T-helper 2 cell (primary cell): ENCODE data around the gene TLNRD1.

Experiments used
- DNase-seq, 5 experiments: peaks; one replicate each; pipeline versions ENCODE4 v3.0.0 to v3.0.0-alpha.2; 2012 to 2022

Gene TLNRD1

DNA sequence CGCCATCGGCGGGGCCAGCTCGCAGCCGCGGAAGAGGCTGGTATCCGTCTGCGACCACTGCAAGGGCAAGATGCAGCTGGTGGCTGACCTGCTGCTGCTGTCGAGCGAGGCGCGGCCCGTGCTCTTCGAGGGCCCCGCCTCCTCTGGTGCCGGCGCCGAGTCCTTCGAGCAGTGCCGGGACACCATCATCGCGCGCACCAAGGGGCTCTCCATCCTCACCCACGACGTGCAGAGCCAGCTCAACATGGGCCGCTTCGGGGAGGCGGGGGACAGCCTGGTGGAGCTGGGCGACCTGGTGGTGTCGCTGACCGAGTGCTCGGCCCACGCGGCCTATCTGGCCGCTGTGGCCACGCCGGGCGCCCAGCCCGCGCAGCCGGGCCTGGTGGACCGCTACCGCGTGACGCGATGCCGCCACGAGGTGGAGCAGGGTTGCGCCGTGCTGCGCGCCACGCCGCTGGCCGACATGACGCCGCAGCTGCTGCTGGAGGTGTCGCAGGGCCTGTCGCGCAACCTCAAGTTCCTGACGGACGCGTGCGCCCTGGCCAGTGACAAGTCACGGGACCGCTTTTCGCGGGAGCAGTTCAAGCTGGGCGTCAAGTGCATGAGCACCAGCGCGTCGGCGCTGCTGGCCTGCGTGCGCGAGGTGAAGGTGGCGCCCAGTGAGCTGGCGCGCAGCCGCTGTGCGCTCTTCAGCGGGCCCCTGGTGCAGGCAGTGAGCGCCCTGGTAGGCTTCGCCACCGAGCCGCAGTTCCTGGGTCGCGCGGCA is 1.8 kb downstream of the TLNRD1 start:
- DNase-seq: peak in 1 of 5 experiments; percentile 48

DNA sequence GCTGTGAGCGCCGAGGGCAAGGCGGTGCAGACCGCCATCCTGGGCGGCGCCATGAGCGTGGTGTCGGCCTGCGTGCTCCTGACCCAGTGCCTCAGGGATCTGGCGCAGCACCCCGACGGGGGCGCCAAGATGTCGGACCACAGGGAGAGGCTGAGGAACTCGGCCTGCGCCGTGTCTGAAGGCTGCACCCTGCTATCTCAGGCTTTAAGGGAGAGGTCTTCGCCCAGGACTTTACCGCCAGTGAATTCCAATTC is 2.3 kb downstream of the TLNRD1 start:
- no peak for DNase-seq

DNA sequence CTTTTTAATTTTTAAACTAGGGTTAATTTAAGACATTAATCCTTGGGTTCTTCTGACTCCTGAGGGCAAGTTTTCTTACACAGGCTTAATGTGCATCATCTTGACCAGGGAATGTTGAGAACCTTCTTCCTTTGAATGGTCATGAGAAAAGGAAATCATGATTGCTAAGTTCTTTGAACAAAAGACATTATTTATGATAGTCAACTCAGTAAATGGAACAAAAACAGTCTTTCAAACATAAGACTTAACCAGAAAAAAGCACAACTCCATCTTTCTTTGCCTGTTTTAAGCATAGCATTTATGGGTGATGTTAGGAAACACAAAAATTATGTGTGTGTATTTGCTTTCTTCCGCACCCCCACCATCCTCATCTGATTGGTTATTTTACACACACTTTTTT is 5.4 kb downstream of the TLNRD1 start:
- no peak for DNase-seq

DNA sequence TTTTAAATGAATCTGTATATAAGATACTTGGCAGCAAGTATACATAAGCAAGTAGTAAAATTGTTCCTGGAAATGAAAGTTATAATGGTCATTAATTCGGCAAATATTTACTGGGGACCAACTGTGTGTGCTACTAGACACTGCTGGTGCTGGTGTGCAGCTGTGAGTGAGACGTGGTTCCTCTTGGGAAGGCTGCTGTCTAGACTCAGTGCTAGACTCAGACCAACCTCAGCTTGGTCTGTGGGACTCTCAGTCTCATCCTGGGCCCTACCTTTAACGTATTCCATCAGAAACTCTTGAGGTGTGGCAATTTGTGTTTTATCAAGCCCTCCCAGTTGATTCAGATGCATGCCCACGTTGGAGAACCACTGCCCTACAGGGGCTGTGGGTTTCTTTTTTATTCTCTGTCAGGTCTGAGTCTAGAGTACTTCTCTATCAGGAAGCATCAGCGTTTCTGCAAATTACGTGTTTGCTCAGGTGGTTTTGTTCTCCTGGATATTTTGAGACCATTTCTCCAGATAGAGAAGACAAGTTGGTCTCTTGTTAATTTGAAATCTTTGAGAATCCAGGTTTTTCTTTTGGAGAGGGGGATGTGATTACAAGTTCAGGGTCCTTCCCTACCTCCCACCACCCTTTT is 6.8 kb downstream of the TLNRD1 start:
- DNase-seq: no peak

DNA sequence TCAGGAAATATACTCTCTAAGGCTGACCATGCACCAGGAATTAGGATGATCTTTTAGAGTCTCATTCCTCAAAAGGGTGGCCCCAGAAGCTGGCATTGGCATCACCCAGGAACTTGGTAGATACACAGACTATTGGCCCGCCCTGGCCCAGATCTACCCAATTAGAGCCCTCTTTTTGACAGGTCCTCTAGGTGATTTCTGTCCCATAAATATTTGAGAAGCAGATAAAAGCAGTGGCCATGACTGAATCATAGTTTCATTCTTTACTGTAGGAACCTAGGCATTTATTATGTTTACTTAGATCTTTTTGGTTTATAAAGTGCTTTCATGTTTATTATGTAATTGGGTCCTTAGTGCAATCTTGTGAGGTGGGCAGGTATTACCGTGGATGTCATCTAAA is 7.6 kb downstream of the TLNRD1 start:
- DNase-seq: no peak

DNA sequence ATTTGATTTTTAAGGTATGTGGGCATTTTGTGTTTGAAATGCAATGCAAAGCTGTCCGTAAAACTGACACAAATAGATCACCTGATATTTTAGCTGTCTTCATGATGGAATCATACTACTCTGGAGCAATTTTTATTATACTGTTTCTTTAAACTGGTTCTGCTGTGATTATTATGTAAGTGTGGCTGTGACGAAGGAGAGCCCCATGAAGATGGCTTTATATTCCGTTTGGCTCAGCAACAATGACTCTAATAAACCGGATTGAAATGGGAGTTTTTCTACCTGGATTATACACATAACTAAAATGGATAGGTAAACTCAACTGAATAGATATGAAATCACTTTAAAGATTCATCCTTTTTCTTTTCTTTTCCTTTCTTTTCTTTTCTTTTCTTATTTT is 9.4 kb downstream of the TLNRD1 start:
- no peak for DNase-seq

DNA sequence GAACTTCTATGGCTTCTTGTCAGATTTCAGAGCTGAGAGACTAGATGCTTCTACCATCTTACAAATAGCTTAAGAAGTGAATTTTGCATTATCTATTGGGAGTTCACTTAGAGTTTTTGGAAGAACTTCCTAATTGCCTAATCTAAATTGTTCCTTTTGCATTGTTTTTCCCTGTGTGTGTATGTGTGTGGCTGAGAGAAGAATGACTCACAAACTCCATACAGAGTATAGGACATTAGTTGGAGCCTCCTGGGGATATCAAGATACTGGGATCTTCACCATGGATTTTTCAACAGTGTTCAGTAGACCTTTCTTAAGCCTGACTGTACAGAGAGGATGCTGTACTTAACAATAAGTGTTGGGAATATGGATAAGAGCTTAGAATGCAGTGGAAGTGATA is 10.9 kb downstream of the TLNRD1 start:
- no peak for DNase-seq

DNA sequence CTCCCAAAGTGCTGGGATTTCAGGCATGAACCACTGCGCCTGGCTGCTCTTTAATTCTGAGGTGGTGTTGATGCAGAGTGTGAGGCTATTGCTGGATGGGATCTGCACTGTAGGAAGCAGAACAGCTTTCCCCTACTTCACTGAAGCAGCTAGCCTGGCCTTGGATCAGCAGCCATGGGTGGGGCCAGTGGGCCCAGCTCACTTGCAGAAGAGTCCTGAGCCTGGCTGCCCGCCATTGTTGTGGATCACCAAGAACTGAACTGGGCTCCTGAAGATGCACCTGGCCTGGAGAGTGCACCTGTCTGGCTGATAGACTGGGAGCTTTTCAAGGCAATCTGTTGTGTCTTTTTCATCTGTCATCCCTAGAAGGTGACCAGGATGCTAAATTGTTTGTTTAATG is 11.9 kb downstream of the TLNRD1 start:
- DNase-seq: no peak

DNA sequence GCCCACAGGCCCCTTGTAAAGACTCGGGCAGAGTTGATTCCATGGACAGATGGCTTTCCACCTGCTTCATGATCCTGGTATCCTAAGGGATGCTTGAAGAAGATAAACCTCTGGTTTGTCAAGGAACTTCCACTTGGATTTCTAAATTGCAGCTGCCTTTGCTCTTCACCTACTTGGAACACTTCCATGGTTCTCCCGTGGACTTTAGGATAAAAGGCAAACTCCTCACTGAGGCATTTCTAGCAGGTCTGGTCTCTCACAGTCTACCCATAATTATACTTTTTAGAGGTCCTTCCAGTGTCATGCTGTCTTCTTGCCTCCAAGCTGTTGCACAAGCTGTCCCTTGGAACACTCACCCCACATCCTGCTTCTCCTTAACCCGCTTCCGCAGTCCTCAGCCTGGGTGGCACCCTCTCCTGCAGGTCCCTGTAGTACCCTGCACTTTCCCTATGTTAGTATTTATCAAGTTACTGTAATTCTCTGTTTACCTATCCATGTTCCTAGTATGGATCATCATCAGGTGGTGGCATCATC is 12.7 kb downstream of the TLNRD1 start:
- DNase-seq: no peak

DNA sequence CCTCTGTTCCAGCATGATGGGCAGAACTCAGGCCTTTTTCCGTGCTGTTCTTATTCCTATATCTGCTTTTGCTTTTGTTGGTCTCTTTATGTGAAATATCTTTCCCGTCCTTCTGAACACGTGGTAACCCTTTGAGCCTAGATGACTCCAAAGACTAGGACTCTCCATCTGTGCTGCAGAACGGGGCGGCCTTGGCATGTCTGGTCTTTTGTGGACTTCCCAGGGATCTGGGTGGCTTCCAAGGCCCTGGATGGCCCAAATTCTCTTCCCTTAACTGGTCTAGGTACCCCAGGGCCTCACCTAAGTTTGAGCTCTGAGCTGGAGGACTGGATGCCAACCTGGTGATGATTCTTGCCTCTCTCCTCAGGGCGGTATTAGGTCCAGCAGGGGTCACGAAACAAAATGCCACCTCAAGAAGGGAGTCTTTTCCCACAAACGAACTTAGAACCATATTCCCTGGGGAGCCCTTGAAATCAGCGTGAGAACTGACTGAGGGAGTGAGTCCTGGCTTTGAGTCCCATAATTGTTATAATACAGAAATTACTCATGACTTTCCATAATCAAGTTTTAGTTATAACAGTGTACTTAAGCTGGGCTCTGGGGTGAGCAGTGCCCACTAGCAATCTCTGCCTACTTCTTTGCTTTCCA is 13.8 kb downstream of the TLNRD1 start:
- DNase-seq: no peak

DNA sequence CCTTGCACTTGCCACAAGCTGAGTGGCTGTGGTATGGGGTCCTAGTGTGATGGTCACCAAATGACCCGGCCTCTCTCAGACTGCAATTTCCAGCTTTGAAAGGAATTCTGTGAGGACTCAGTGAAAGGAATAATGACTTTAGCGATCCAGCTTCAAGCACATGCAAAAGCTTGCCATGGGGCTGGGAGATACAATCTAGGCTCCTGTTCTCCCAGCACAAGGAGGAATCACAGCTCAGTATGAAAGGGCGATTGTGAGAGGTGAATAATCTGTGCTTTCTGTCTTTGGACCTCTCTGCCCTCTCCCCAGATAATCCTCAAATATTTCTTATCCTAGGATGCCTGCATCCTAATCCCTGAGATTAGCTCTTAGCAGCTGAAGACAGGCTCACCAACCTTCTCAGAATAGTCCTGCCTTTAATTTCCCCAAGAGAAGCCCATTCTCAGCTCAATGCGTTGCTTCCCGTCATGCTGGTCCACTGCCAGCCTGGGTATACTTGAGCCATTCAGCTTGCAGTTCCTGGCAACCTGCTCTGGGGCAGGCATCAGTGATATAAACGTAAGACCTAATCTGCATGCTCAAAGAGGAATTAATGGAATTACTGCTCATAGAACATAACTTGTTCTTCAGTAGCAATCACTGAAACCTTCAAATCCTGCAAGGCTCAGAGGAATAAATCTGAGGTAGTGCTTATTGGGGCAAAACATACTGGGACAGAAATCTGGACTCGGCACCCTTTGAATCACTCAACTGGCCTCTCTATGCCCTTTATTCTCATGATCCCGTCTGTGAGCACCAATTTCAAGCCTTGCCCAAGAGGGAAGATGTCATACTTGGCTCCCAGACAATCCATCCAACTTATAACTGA is 15.1 kb downstream of the TLNRD1 start:
- DNase-seq: no peak

DNA sequence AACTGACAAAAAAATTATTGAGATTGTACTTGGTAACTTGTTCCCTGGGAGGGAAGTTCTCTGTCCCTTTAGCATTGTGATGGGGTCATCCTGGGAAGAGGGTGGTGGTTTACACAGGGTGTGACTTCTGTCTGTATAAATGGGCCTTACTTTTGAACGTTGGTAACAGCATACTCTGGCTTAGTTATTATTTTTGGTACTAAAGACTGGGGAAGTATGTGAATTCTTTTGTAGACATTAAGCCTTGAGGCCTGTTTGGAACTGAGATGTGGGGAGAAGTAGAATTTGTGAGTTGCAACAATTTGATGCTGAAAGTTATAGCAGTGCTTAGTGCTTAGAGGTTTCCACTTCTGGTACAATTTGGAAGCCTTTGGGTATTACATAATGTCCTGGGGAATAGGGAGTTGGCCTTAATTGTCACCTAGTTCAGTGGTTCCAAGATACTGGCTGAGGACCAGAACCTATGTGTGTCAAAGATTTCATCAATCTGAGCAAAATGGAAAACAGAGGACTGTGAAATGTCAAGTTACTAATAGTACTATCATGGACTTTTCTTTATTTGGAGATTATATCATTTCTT is 15.9 kb downstream of the TLNRD1 start:
- DNase-seq: no peak

DNA sequence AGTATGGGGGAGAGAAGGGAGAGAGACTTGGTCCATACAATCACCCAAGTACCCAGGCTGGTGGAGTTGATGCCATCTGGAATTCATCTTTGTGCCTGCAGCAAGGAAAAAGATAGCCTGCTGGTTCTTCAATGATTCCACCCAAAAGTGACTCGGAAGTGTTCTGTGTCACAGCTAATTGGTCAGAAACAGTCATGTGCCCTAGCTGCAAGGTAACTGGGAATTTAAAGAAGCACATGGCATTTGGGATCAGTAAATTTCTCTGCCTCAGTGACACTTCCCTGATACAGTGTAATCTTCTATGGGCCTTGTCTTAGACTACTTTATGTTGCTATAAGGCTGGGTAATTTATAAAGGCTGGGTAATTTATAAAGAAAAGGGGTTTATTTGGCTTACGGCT is 17.5 kb downstream of the TLNRD1 start:
- DNase-seq: no peak

DNA sequence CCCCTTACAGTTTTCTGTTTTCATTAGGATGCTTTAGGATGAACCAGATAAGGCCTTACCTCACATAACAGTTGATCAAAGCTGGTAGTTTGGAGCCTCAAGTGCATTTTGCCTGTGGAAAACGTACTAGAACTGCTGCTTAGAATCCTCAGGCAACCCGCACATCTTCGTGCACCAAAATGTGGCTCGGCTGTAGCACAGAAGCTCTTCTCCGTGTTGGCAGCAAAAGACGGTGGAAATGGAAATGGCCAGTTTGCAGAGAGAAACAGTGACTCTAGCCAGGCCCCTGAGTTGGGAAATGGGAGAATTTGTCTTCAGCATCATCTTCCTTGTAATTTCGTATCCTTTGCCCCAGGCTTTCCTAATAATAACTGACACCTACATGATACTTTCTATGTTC is 20.6 kb downstream of the TLNRD1 start:
- DNase-seq: no peak

DNA sequence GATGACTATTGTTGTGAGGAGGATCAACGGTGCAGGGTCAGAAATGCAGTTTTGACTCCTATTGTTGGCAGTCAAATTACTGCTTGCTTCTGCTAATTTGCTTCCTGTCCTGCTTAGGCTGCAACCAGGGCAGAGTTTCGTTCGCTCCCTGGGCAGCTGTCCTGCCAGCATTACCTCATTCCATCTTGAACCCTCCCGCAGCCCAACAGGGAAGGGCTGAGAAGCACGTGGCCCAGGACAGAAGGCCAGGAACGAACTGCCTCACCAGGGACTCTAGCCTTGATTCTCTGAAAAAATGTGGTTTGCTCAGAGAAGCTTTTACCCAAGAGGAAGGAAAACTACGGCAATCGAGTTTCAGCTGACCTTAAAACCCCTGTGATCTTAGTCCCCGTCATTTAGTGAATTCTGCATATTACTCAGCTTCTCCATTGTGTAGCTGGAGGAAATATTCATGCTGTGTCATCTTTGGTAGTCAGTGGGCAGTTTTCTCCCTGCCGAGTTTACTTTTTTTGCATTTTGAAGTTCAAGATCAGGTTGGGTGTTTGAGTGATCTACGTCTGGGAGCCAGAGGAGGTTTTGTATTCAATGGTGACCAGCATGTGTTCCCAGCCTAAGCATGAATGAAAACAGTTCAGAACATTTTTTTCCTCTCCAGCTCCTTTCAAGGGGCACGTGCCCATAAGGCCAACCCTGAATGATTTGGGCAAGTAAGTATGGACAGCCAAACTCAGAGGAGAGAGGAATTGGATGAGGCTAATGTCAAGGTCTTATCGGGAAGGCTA is 23.0 kb downstream of the TLNRD1 start:
- DNase-seq: peak in 1 of 5 experiments; percentile 92

DNA sequence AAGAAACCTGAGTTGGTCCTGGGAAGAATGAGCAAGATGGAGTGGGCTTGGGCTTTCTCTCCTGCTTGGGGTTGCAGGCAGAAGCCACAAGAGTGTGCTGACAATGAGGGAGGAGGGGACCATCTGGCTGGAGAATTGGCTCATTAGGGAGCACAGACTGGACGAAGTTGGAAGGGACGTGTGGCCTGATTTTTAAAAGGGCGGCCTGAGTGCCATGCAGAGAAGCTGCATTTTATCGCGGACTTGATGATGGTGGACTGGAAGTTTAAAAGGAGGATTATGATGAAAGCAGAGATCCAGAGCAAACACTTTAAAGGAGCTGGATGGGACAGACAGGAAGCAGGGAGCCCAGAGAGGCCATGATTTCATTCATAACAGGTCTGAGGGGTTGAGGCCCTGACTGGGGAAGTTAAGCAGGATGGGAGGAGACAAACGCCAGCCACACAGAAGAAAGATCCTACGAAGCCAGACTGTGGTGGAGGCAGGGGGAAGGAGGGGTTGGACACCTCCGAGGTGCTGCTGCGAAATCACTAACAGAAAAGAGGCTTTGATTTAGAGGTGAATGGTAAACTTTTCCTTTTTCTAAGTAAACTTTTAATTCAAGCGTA is 23.6 kb downstream of the TLNRD1 start:
- DNase-seq: peak in 1 of 5 experiments; percentile 10

DNA sequence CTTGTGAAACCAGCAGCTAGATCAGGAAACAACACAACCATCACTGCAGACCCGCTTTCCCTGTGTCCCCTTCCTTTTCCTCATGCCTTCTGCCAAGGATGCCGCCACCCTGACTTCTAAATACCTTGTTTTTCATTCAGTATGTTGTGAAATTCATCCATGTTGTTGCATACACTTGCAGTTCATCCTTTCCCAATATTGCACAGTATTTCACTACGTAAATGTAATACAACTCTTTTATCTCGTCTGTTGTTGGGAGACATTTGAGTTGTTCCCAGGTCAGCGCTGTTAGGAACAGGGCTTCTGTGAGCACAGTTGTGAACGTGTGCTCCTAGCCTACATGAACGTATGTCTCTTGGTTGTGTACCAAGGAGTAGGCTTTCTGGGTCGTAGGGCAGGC is 24.2 kb downstream of the TLNRD1 start:
- no peak for DNase-seq

DNA sequence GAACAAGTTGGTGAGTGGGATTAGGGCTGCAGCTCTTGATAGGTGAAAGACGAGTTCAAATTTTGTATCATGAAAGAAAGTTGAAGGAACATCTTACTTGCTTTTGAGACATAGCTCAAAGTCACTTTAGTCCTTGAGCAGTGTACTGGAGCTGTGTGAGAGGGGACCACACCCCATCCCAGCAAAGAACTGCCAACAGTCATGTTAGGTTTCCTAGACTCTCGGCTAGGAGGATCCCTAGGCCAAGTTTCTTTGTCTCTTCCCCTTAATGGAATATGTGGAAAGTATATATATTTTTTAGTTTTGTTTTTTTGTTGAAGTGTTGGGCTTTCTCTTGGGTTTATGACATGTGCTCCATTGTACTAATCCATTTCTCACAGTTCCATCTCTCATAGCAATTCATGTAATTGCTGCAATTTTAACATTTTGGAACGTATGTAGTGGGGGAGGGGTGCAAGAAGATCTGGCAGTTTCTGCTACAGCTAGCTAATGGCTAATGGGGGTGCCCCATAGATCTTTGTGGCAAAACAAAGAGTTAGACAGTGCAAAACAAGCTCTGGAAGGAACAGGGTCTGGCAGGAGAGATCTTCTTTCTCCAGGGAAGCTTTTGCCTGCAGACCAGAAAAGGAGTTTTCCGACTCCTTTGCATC is 25.1 kb downstream of the TLNRD1 start:
- DNase-seq: no peak

DNA sequence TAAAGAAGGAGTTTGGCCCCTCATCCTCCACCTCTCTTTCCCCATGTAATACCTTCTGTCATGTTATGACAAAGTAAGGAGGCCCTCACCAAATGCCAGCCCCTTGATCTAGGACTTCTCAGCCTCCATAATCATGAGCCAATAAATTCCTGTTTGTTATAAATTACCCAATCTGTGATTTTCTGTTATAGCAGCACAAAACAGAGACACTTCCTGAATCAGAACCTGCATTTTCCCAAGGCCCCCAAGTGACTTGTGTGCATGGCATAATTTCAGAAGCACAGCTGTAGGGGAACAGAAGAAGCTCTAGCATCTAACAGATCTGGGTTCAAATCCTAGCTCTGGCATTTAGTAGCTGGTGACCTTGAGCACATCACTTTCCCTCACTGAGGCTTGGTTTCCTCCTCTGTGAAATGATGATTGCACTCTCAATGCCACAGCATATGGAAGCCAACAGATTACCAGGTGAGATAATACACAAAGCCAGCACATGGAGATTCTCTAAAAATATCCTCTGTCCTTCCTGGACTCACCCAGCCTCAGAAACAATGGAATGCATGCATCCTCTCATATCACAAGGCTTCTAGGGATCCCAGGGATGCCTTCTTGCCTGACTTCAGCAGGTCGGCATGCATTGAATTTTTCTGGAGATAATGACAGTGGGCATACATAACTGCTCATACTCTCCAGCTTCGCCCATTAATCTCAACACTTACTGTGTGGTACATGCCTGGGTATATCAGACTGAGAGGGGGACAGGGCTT is 26.3 kb downstream of the TLNRD1 start:
- DNase-seq: peak in 1 of 5 experiments; percentile 14
